Kidney (tissue), 14 donors: Measurements from ENCODE around the gene MORC1. TPM values are rescaled to one million over a fixed set of nuclear protein-coding genes. Genes with fewer than 3 reads are reported as not detected.

Experiments used
- DNase-seq, 5 donors: peaks; one replicate each; pipeline ENCODE4 v3.0.0-alpha.2; 2013 to 2020
- FAIRE-seq: peaks from 2 replicates; lab custom pipeline; 2012; peaks lifted over from hg19 to GRCh38; lab: Jason Lieb, UNC
- H3K27ac ChIP-seq, 2 donors: one replicate each; pipeline ENCODE4 v1.7.0; 2013; ENCODE audit warnings: low read depth in 2 of 2, low read length in 2 of 2, inconsistent platforms in 1 of 2
- H3K27me3 ChIP-seq: one replicate; pipeline ENCODE4 v1.7.1; 2013; ENCODE audit warnings: low read length, inconsistent platforms; ENCODE audit not compliant: control insufficient read depth, insufficient read depth
- H3K36me3 ChIP-seq, 3 donors: one replicate each; pipeline versions ENCODE4 v1.7.0 to v1.7.1; 2013; ENCODE audit warnings: low read length in 3 of 3, control low read depth in 1 of 3, inconsistent platforms in 1 of 3; ENCODE audit not compliant: insufficient read depth in 3 of 3, control insufficient read depth in 2 of 3
- H3K4me1 ChIP-seq, 3 donors: one replicate each; pipeline versions ENCODE4 v1.7.0 to v1.7.1; 2013; ENCODE audit warnings: low read length in 3 of 3, inconsistent platforms in 1 of 3, low read depth in 1 of 3; ENCODE audit not compliant: control insufficient read depth in 2 of 3, insufficient read depth in 2 of 3
- H3K4me3 ChIP-seq, 3 donors: one replicate each; pipeline versions ENCODE4 v1.7.0 to v1.8.1; 2013; ENCODE audit warnings: low read length in 3 of 3, control low read depth in 1 of 3, inconsistent platforms in 1 of 3
- H3K9ac ChIP-seq, 3 donors: one replicate each; pipeline versions ENCODE4 v1.7.0 to v1.7.1; 2013; ENCODE audit warnings: low read length in 3 of 3, control low read depth in 1 of 3, inconsistent platforms in 1 of 3
- H3K9me3 ChIP-seq, 3 donors: one replicate each; pipeline versions ENCODE4 v1.7.0 to v1.7.1; 2013; ENCODE audit warnings: low read length in 3 of 3, control low read depth in 1 of 3, inconsistent platforms in 1 of 3; ENCODE audit not compliant: control insufficient read depth in 2 of 3, insufficient read depth in 1 of 3
- intact Hi-C: fragments of 100-400 bp; cut with DNase I; formaldehyde crosslinking; loops from one replicate; pipeline ENCODE4 v1.11.1; 2022
- polyA plus RNA-seq: library from polyadenylated mRNA; stranded (reverse); fragments of 350-450 nt; fragmentation: Illumina TruSeq; extraction: RNeasy Lipid Tissue Mini Kit (QIAGEN cat#74804); gene quantifications from one replicate; pipeline ENCODE4 v1.2.3, GENCODE V29; 2014; ENCODE audit warnings: low read depth, low replicate concordance; ENCODE audit not compliant: insufficient read depth
- total RNA-seq: library from RNA; stranded (reverse); fragmentation: NEBNext Ultra II Directional; extraction: Animal tissue kit (Norgen Biotek cat#: 25700); gene quantifications from one replicate; pipeline ENCODE4 v1.2.1, GENCODE V29; 2021
- TF ChIP-seq, protein P1 (sequence below): IDR thresholded peaks from 3 replicates; pipeline ENCODE4 v1.5.1; 2012; ENCODE audit warnings: mild to moderate bottlenecking, moderate library complexity, borderline replicate concordance; ENCODE audit not compliant: insufficient read depth; ENCODE audit errors: extremely low read depth
- donor health status: control.
- donor health status: control.
- donor health status: control.
- donor health status: control.
- donor health status: control.
- donor health status: DM: yes; HTN: yes; CAD: no.
- donor health status: Normal renal cell carcinoma (clear cell type).

MORC1 gene
- total and polyA plus RNA-seq, 2 donors from 2014 or later: 0.06 TPM; not detected in 1

DNA sequence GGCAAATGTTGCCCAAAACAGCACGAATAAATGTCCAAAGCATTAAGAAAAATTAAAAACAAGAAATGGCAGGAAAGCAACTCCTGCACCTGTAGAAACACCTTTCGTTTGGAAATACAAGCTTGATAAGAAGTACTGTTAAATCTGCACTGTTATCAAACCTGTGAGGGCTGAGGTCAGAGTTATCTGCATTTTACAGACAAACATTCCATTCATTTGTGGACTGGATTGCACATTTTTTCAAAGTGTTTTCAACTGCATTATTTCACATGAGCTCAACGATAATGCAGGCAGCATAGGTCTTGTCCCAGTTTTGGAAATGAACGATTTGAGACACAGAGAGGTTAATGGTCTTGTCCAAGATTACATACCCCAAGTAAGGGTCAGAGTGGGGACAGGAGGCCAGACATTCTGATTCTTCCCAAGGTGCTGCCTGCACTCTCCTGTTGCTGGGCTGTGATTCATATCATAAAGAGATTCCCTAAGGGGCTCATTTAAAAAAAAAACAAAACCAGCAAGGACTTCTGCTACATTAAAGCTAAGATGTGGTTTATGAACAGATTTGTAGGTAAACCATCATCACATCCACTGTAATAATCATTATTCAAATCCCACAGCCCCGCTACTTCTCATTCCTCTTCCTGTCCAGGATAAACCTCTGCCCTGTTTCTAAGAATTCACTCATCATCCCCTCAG is 177.2 kb downstream of the MORC1 start:
- Histone ChIP-seq H3K4me1 (no peaks in the 10 kb centered on the region), H3K4me3 (no peak overlapping the region), H3K27ac (no peak overlapping the region), H3K9ac (no peak overlapping the region), H3K27me3 (no peaks in the 10 kb centered on the region), H3K9me3 (no peaks in the 10 kb centered on the region), H3K36me3 (no peaks in the 10 kb centered on the region)
- intact Hi-C loops: no loop called here
- TF ChIP-seq, protein P1, sequence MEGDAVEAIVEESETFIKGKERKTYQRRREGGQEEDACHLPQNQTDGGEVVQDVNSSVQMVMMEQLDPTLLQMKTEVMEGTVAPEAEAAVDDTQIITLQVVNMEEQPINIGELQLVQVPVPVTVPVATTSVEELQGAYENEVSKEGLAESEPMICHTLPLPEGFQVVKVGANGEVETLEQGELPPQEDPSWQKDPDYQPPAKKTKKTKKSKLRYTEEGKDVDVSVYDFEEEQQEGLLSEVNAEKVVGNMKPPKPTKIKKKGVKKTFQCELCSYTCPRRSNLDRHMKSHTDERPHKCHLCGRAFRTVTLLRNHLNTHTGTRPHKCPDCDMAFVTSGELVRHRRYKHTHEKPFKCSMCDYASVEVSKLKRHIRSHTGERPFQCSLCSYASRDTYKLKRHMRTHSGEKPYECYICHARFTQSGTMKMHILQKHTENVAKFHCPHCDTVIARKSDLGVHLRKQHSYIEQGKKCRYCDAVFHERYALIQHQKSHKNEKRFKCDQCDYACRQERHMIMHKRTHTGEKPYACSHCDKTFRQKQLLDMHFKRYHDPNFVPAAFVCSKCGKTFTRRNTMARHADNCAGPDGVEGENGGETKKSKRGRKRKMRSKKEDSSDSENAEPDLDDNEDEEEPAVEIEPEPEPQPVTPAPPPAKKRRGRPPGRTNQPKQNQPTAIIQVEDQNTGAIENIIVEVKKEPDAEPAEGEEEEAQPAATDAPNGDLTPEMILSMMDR: no peak
- DNase-seq (no peak), FAIRE-seq (no peak)

DNA sequence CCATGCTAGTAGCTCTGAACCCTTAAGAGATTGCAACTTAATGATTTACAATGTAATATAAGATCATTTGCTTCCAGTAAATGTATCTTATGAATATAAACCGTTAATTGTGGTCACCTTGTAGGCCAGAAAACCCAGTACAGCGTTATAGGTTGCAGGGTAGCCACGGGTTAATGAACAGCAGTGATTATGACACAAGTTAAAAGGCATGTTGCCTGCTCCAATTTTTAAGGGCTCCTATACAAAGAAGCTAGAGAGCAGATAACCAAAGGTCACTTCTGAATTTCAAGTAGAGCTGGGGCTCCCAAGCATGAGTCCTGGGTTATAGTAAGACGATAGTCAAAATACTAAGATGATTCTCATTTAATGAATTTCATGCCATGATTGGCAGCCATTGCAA is 177.8 kb downstream of the MORC1 start:
- intact Hi-C loops: no loop called here
- no peaks in the 10 kb centered on the region for H3K27me3 ChIP-seq
- no peaks in the 10 kb centered on the region for H3K4me1 ChIP-seq
- TF ChIP-seq, protein P1: no peak
- no peak for FAIRE-seq
- no peak overlapping the region for H3K4me3 ChIP-seq
- no peak for DNase-seq
- H3K9me3 ChIP-seq: no peaks in the 10 kb centered on the region
- no peak overlapping the region for H3K9ac ChIP-seq
- H3K27ac ChIP-seq: no peak overlapping the region
- no peaks in the 10 kb centered on the region for H3K36me3 ChIP-seq

DNA sequence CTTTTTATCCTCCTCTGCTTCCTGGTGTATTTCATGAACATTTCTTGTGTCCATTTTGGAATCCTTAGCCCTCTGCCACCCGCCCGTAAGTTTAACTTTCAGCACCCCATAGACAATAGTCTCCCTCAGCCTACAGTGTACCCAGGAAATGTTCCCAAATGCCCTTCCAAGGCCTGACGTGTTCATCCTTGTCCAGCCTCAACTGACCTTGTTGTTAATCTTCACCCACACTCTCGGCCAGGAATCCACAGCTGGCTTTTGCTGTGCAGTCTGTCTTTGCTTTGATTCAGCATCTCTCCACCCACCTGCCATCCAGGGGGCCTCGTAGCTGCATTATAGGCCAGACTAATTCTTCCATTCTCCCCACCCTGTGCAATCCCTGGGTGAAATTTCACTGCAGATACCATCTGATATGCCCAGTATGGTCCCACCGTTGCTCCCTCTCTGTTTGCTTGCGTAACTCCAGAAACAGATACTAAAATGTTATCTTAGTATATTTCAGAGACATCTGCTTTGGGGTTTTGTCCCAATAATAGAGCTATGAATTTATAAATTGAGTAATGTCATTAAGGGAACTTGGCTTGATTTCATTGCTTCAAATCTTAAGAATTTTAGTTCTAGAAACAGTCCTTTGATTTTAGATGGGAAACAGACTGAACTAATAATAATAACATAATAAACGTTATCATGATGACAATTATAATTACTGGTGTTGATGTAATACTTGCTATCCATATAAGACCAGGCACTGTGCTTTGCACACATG is 180.8 kb downstream of the MORC1 start:
- Histone ChIP-seq H3K36me3 (no peaks in the 10 kb centered on the region), H3K27ac (no peak overlapping the region), H3K4me3 (no peak overlapping the region), H3K9me3 (no peaks in the 10 kb centered on the region), H3K4me1 (no peaks in the 10 kb centered on the region), H3K9ac (no peak overlapping the region), H3K27me3 (no peaks in the 10 kb centered on the region)
- DNase-seq: no peak
- intact Hi-C loops: no loop called here
- TF ChIP-seq, protein P1: no peak
- FAIRE-seq: no peak
